ENCODE results near the gene ARSI.

Gene ARSI

GRCh38 chr5:150307617-150308426, 5.1 kb upstream of the ARSI start:
- Histone ChIP-seq H3K9ac (ENCODE audit: low read length) (no peak overlapping the region), H3K9me2 (replicated peaks; ENCODE audit: insufficient read depth, low read length) (no peaks in the 10 kb centered on the region)

GRCh38 chr5:150306775-150307174, 4.1 kb upstream of the ARSI start:
- no peak overlapping the region for H2AFZ ChIP-seq (ENCODE audit: low read depth, low read length, severe bottlenecking)
- no peak overlapping the region for H3K4me2 ChIP-seq (ENCODE audit: low read depth, low read length, poor library complexity, severe bottlenecking)
- no peaks in the 10 kb centered on the region for H3K9me2 ChIP-seq (replicated peaks; ENCODE audit: insufficient read depth, low read length)
- no peaks in the 10 kb centered on the region for H3K27me3 ChIP-seq (ENCODE audit: low read length)
- H3K4me3 ChIP-seq (ENCODE audit: insufficient read depth, low read length, poor library complexity, severe bottlenecking), result no peak overlapping the region
- no peaks in the 10 kb centered on the region for H4K20me1 ChIP-seq (ENCODE audit: low read depth, low read length)
- no peaks in the 10 kb centered on the region for H3F3A ChIP-seq (ENCODE audit: insufficient read depth)
- H3K27ac ChIP-seq (ENCODE audit: low read depth, low read length), result no peak overlapping the region
- H3K36me3 ChIP-seq (ENCODE audit: low read length), result no peaks in the 10 kb centered on the region
- H3K79me2 ChIP-seq (ENCODE audit: insufficient read depth, low read length), result no peaks in the 10 kb centered on the region
- no peak overlapping the region for H3K9ac ChIP-seq (ENCODE audit: low read length)
- TF ChIP-seq EZH2phosphoT487 (conservative IDR thresholded peaks at IDR 0.05; ENCODE audit: low read length) (no peak), CTCF (IDR thresholded peaks at IDR 0.05; ENCODE audit: insufficient read depth, low read length, poor library complexity, severe bottlenecking) (no peak)
- no peaks in the 10 kb centered on the region for H3K9me3 ChIP-seq (ENCODE audit: insufficient read depth, low read length)

More at GRCh38 chr5:150307617-150308426, 5.1 kb upstream of the ARSI start:
- Histone ChIP-seq H2AFZ (ENCODE audit: low read depth, low read length, severe bottlenecking) (no peak overlapping the region), H3K79me2 (ENCODE audit: insufficient read depth, low read length) (no peaks in the 10 kb centered on the region), H3K36me3 (ENCODE audit: low read length) (no peaks in the 10 kb centered on the region), H3K27me3 (ENCODE audit: low read length) (no peaks in the 10 kb centered on the region), H4K20me1 (ENCODE audit: low read depth, low read length) (no peaks in the 10 kb centered on the region), H3K9me3 (ENCODE audit: insufficient read depth, low read length) (no peaks in the 10 kb centered on the region), H3K4me2 (ENCODE audit: low read depth, low read length, poor library complexity, severe bottlenecking) (no peak overlapping the region), H3K27ac (ENCODE audit: low read depth, low read length) (no peak overlapping the region), H3F3A (ENCODE audit: insufficient read depth) (no peaks in the 10 kb centered on the region), H3K4me3 (ENCODE audit: insufficient read depth, low read length, poor library complexity, severe bottlenecking) (no peak overlapping the region)
- no peak for TF ChIP-seq EZH2phosphoT487 (conservative IDR thresholded peaks at IDR 0.05; ENCODE audit: low read length)
- TF ChIP-seq CTCF (IDR thresholded peaks at IDR 0.05; ENCODE audit: insufficient read depth, low read length, poor library complexity, severe bottlenecking), result no peak

- Histone ChIP-seq H3K27ac (ENCODE audit: low read depth, low read length) (no peak overlapping the region), H3F3A (ENCODE audit: insufficient read depth) (no peaks in the 10 kb centered on the region), H3K4me3 (ENCODE audit: insufficient read depth, low read length, poor library complexity, severe bottlenecking) (no peak overlapping the region), H2AFZ (ENCODE audit: low read depth, low read length, severe bottlenecking) (no peak overlapping the region), H3K9ac (ENCODE audit: low read length) (no peak overlapping the region), H3K9me3 (ENCODE audit: insufficient read depth, low read length) (no peaks in the 10 kb centered on the region), H3K79me2 (ENCODE audit: insufficient read depth, low read length) (no peaks in the 10 kb centered on the region), H3K4me2 (ENCODE audit: low read depth, low read length, poor library complexity, severe bottlenecking) (no peak overlapping the region), H3K27me3 (ENCODE audit: low read length) (no peaks in the 10 kb centered on the region), H4K20me1 (ENCODE audit: low read depth, low read length) (no peaks in the 10 kb centered on the region), H3K36me3 (ENCODE audit: low read length) (no peaks in the 10 kb centered on the region), H3K9me2 (replicated peaks; ENCODE audit: insufficient read depth, low read length) (no peaks in the 10 kb centered on the region)
- TF ChIP-seq EZH2phosphoT487 (conservative IDR thresholded peaks at IDR 0.05; ENCODE audit: low read length) (no peak), CTCF (IDR thresholded peaks at IDR 0.05; ENCODE audit: insufficient read depth, low read length, poor library complexity, severe bottlenecking) (no peak)
These were observed 2.9 kb upstream of the ARSI start for GRCh38 chr5:150305557-150305956.

Data from SU-DHL-6 (cell line).